Measurements from ENCODE around the gene ALDH4A1.

The ALDH4A1 gene

DNA sequence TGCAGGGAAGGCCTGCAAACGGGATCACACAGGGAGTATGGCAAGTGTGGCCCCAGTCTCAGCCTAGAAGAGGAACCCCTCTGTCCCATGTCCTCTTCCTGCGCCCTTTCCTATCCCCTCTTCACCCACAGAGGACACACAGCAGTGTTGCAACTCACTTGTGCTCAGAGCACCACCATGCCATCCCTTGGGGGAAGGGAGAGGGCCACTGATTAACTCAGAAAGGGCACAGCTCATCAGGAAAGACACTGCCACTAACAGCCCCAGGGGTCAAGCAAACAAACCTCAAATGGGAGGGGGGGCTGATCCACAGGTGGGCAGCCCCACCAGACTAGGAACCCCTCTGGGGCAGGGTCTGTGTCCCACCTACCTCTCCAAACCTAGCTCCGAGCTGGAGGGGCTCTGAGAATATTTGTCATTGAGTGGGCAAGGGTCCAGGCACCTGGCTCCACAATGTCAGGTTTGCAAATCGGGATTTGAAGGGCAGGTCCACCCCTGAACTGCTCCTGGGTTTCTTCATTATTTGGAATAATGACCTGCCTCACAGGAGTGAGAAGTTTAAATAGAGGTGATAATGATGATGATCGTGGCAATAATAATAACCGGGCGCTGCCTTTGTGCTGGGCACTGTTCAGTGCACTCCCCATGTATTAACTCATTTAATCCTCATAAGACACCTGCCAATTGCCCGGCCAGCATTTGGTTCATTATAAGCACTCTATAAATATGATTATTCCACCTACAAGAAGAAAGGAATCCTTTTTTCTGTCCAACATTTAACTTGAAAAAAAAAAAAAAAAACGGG, 1.0 kb downstream of the ALDH4A1 start:
- Histone ChIP-seq H4K5ac (ENCODE audit: low read length) (no peak overlapping the region), H2BK5ac (ENCODE audit: low read length) (no peak overlapping the region), H3K9ac (ENCODE audit: low read length) (no peak overlapping the region)

DNA sequence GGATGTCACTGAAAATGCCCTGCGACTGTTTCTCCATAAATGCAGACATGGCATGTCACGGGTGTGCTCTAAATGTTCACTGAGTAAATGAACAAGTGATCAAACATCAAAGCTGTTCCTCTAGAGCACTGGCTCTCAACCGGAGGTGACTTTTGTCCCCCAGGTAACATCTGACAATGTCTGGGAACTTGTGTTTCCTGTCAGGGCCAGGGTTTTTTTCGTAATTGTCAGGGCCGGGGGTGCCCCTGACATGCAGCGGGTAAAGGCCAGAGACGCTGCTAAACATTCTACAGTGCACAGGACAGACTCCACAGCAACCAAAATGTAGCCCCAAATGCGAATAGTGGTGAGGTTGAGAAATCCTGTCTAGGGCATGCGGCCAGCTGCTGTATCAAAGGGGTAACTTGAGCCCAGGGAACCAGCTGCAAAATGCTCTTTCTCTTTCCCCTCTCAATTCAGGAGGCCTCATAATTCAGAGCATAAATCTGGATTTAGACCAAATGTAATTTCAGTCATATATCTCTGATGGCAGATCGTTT, 2.0 kb downstream of the ALDH4A1 start:
- H3K56ac ChIP-seq (ENCODE audit: low read length): no peak overlapping the region
- no peak overlapping the region for H2BK5ac ChIP-seq (ENCODE audit: low read length)
- H3K4me2 ChIP-seq (ENCODE audit: low read length): no peak overlapping the region
- no peak overlapping the region for H2BK120ac ChIP-seq (ENCODE audit: low read depth, low read length)
- no peaks in the 10 kb centered on the region for H3K27me3 ChIP-seq (ENCODE audit: insufficient read depth, low read length, poor library complexity)
- H3K79me1 ChIP-seq (ENCODE audit: low read length): no peaks in the 10 kb centered on the region
- H3K9ac ChIP-seq (ENCODE audit: low read length): no peak overlapping the region
- H4K5ac ChIP-seq (ENCODE audit: low read length): no peak overlapping the region
- peaks cover 4% of the 10 kb centered on the region for H3K4me1 ChIP-seq (ENCODE audit: control insufficient read depth, low read depth, low read length)
- no peak overlapping the region for H3K4me3 ChIP-seq (ENCODE audit: low read length)
- H3K27ac ChIP-seq (ENCODE audit: low read depth, low read length): no peak overlapping the region
- H3K4ac ChIP-seq (ENCODE audit: low read depth, low read length): no peak overlapping the region
- H2BK15ac ChIP-seq (replicated peaks; ENCODE audit: low read depth): no peak overlapping the region
- no peaks in the 10 kb centered on the region for H3K79me2 ChIP-seq (ENCODE audit: control insufficient read depth, insufficient read depth, low read length)
- no peaks in the 10 kb centered on the region for H3K36me3 ChIP-seq (ENCODE audit: control insufficient read depth, insufficient read depth, low read length)
- no peak overlapping the region for H3K18ac ChIP-seq (ENCODE audit: low read length)
- WGBS (ENCODE audit: extremely low coverage, insufficient coverage, low lambda C conversion rate): no CpG with 5 or more reads among the region's 10 CpGs
- no peak for DNase-seq
- no peak overlapping the region for H2AK5ac ChIP-seq (ENCODE audit: low read length)
- no peak overlapping the region for H4K8ac ChIP-seq (ENCODE audit: low read depth, low read length)
- H3K23ac ChIP-seq (ENCODE audit: low read length): no peak overlapping the region

More for the DNA sequence above, 1.0 kb downstream of the ALDH4A1 start:
- H2AK5ac ChIP-seq (ENCODE audit: low read length): no peak overlapping the region
- no peaks in the 10 kb centered on the region for H3K27me3 ChIP-seq (ENCODE audit: insufficient read depth, low read length, poor library complexity)
- H3K4me2 ChIP-seq (ENCODE audit: low read length): no peak overlapping the region
- no peak overlapping the region for H3K4ac ChIP-seq (ENCODE audit: low read depth, low read length)
- WGBS (ENCODE audit: extremely low coverage, insufficient coverage, low lambda C conversion rate): no CpG with 5 or more reads among the region's 9 CpGs
- no peaks in the 10 kb centered on the region for H3K79me1 ChIP-seq (ENCODE audit: low read length)
- no peak overlapping the region for H2BK120ac ChIP-seq (ENCODE audit: low read depth, low read length)
- no peak overlapping the region for H4K8ac ChIP-seq (ENCODE audit: low read depth, low read length)
- H3K79me2 ChIP-seq (ENCODE audit: control insufficient read depth, insufficient read depth, low read length): no peaks in the 10 kb centered on the region
- no peak overlapping the region for H3K4me3 ChIP-seq (ENCODE audit: low read length)
- peaks cover 4% of the 10 kb centered on the region for H3K4me1 ChIP-seq (ENCODE audit: control insufficient read depth, low read depth, low read length)
- no peak overlapping the region for H2BK15ac ChIP-seq (replicated peaks; ENCODE audit: low read depth)
- H3K23ac ChIP-seq (ENCODE audit: low read length): no peak overlapping the region
- no peak for DNase-seq
- H3K56ac ChIP-seq (ENCODE audit: low read length): no peak overlapping the region
- H3K18ac ChIP-seq (ENCODE audit: low read length): no peak overlapping the region
- H3K27ac ChIP-seq (ENCODE audit: low read depth, low read length): no peak overlapping the region
- no peaks in the 10 kb centered on the region for H3K36me3 ChIP-seq (ENCODE audit: control insufficient read depth, insufficient read depth, low read length)

DNA sequence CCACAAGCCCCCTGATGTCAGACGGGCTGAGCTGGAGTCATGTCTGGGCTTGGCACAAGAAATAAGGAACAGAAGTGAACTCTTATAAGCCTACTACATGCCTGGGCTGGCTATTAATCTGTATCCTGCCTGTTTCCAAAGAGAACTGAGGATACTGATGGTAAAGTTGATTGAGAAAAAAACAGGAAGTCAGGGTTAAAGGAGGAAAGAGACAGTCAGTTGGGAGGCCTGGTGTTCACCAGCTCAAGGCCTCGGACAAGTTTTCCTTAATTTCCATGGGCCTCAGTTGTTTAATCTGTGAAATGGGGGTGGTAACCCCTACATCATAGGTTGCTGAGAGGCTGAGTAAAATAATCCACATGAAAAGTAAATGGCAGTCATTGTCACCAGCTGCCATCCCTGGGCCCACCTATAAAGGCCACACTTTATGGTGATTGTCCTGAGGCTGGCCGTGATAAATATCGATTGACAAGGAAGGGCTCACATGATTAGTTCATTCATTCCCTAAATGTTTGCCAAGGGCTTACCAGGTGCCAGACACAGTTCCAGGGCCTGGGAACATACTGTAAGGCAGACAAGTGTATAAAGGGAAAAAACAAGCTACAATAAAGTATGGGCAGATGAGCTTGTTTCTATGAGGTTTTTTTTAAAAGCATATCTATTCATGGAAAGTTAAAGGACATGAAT, 2.8 kb downstream of the ALDH4A1 start:
- no peak overlapping the region for H4K8ac ChIP-seq (ENCODE audit: low read depth, low read length)
- H3K4me1 ChIP-seq (ENCODE audit: control insufficient read depth, low read depth, low read length): peaks cover 4% of the 10 kb centered on the region
- no peak overlapping the region for H3K27ac ChIP-seq (ENCODE audit: low read depth, low read length)
- no peak overlapping the region for H3K23ac ChIP-seq (ENCODE audit: low read length)
- no peak overlapping the region for H3K18ac ChIP-seq (ENCODE audit: low read length)
- no peak overlapping the region for H3K4ac ChIP-seq (ENCODE audit: low read depth, low read length)
- H2BK120ac ChIP-seq (ENCODE audit: low read depth, low read length): no peak overlapping the region
- H3K9ac ChIP-seq (ENCODE audit: low read length): no peak overlapping the region
- no peak overlapping the region for H2AK5ac ChIP-seq (ENCODE audit: low read length)
- H2BK15ac ChIP-seq (replicated peaks; ENCODE audit: low read depth): no peak overlapping the region
- H3K79me1 ChIP-seq (ENCODE audit: low read length): no peaks in the 10 kb centered on the region
- no peak overlapping the region for H3K56ac ChIP-seq (ENCODE audit: low read length)
- no peaks in the 10 kb centered on the region for H3K27me3 ChIP-seq (ENCODE audit: insufficient read depth, low read length, poor library complexity)
- H3K36me3 ChIP-seq (ENCODE audit: control insufficient read depth, insufficient read depth, low read length): no peaks in the 10 kb centered on the region
- no peak overlapping the region for H2BK5ac ChIP-seq (ENCODE audit: low read length)
- H4K5ac ChIP-seq (ENCODE audit: low read length): no peak overlapping the region
- no peak overlapping the region for H3K4me3 ChIP-seq (ENCODE audit: low read length)
- no peak overlapping the region for H3K4me2 ChIP-seq (ENCODE audit: low read length)
- no peak for DNase-seq
- no peaks in the 10 kb centered on the region for H3K79me2 ChIP-seq (ENCODE audit: control insufficient read depth, insufficient read depth, low read length)
- no CpG with 5 or more reads among the region's 4 CpGs for WGBS (ENCODE audit: extremely low coverage, insufficient coverage, low lambda C conversion rate)

GRCh38 chr1:18898567-18898966, 3.8 kb downstream of the ALDH4A1 start:
- H2BK15ac ChIP-seq (replicated peaks; ENCODE audit: low read depth): no peak overlapping the region
- no CpG with 5 or more reads among the region's 8 CpGs for WGBS (ENCODE audit: extremely low coverage, insufficient coverage, low lambda C conversion rate)
- H3K4me2 ChIP-seq (ENCODE audit: low read length): no peak overlapping the region
- no peak overlapping the region for H3K18ac ChIP-seq (ENCODE audit: low read length)
- H3K27me3 ChIP-seq (ENCODE audit: insufficient read depth, low read length, poor library complexity): no peaks in the 10 kb centered on the region
- DNase-seq: no peak
- H4K8ac ChIP-seq (ENCODE audit: low read depth, low read length): no peak overlapping the region
- no peak overlapping the region for H3K27ac ChIP-seq (ENCODE audit: low read depth, low read length)
- no peak overlapping the region for H2AK5ac ChIP-seq (ENCODE audit: low read length)
- no peak overlapping the region for H3K4me3 ChIP-seq (ENCODE audit: low read length)
- H3K36me3 ChIP-seq (ENCODE audit: control insufficient read depth, insufficient read depth, low read length): no peaks in the 10 kb centered on the region
- H2BK120ac ChIP-seq (ENCODE audit: low read depth, low read length): no peak overlapping the region
- H3K79me2 ChIP-seq (ENCODE audit: control insufficient read depth, insufficient read depth, low read length): no peaks in the 10 kb centered on the region
- H3K9ac ChIP-seq (ENCODE audit: low read length): no peak overlapping the region
- H3K4ac ChIP-seq (ENCODE audit: low read depth, low read length): no peak overlapping the region
- no peaks in the 10 kb centered on the region for H3K79me1 ChIP-seq (ENCODE audit: low read length)
- no peak overlapping the region for H4K5ac ChIP-seq (ENCODE audit: low read length)
- no peak overlapping the region for H3K56ac ChIP-seq (ENCODE audit: low read length)
- H3K23ac ChIP-seq (ENCODE audit: low read length): no peak overlapping the region
- H2BK5ac ChIP-seq (ENCODE audit: low read length): no peak overlapping the region
- H3K4me1 ChIP-seq (ENCODE audit: control insufficient read depth, low read depth, low read length): peaks cover 4% of the 10 kb centered on the region

DNA sequence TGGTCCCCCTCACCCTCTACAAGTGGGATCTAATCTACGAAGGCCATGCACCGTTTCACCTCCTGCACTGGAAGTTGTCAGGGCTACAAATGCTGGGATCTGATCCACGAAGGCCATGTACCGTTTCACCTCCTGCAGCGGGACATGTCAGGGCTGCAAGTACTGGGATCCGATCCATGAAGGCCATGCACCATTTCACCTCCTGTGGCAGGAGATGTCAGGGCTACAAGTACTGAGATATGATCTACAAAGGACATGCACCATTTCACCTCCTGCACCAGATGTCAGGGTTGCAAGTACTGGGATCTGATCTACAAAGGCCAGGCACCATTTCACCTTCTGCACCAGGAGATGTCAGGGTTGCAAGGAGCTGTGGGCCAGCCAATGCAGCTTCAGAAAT, 7.0 kb downstream of the ALDH4A1 start:
- H3K4me1 ChIP-seq (ENCODE audit: control insufficient read depth, low read depth, low read length): no peaks in the 10 kb centered on the region
- H3K4ac ChIP-seq (ENCODE audit: low read depth, low read length): no peak overlapping the region
- WGBS (ENCODE audit: extremely low coverage, insufficient coverage, low lambda C conversion rate): no CpG with 5 or more reads among the region's 6 CpGs
- H3K27me3 ChIP-seq (ENCODE audit: insufficient read depth, low read length, poor library complexity): no peaks in the 10 kb centered on the region
- no peak overlapping the region for H3K4me2 ChIP-seq (ENCODE audit: low read length)
- H4K5ac ChIP-seq (ENCODE audit: low read length): no peak overlapping the region
- H3K18ac ChIP-seq (ENCODE audit: low read length): no peak overlapping the region
- no peaks in the 10 kb centered on the region for H3K36me3 ChIP-seq (ENCODE audit: control insufficient read depth, insufficient read depth, low read length)
- H2BK5ac ChIP-seq (ENCODE audit: low read length): no peak overlapping the region
- no peak overlapping the region for H2AK5ac ChIP-seq (ENCODE audit: low read length)
- no peak overlapping the region for H2BK120ac ChIP-seq (ENCODE audit: low read depth, low read length)
- no peak overlapping the region for H3K27ac ChIP-seq (ENCODE audit: low read depth, low read length)
- no peak overlapping the region for H3K56ac ChIP-seq (ENCODE audit: low read length)
- no peak overlapping the region for H4K8ac ChIP-seq (ENCODE audit: low read depth, low read length)
- no peak overlapping the region for H3K23ac ChIP-seq (ENCODE audit: low read length)
- no peak overlapping the region for H3K4me3 ChIP-seq (ENCODE audit: low read length)
- H3K79me1 ChIP-seq (ENCODE audit: low read length): no peaks in the 10 kb centered on the region
- no peak overlapping the region for H2BK15ac ChIP-seq (replicated peaks; ENCODE audit: low read depth)
- H3K79me2 ChIP-seq (ENCODE audit: control insufficient read depth, insufficient read depth, low read length): no peaks in the 10 kb centered on the region
- no peak overlapping the region for H3K9ac ChIP-seq (ENCODE audit: low read length)
- DNase-seq: no peak
